Epithelial cell of esophagus (primary cell): ENCODE data around the gene MYO7B.

Experiments
- DNase-seq: peaks from one replicate; pipeline ENCODE4 v3.0.0; 2010; ENCODE audit warnings: low read depth
- H3K4me3 ChIP-seq: 2 replicates; pipeline ENCODE4 v1.5.1; 2011; ENCODE audit warnings: mild to moderate bottlenecking, low read length, control low read depth
- TF ChIP-seq, protein P1 (sequence below): IDR thresholded peaks from 2 replicates; pipeline ENCODE4 v1.5.1; 2011; ENCODE audit warnings: low read depth, mild to moderate bottlenecking, low read length, control low read depth, inconsistent platforms; ENCODE audit not compliant: insufficient read depth; ENCODE audit errors: missing control alignments

Gene MYO7B

DNA sequence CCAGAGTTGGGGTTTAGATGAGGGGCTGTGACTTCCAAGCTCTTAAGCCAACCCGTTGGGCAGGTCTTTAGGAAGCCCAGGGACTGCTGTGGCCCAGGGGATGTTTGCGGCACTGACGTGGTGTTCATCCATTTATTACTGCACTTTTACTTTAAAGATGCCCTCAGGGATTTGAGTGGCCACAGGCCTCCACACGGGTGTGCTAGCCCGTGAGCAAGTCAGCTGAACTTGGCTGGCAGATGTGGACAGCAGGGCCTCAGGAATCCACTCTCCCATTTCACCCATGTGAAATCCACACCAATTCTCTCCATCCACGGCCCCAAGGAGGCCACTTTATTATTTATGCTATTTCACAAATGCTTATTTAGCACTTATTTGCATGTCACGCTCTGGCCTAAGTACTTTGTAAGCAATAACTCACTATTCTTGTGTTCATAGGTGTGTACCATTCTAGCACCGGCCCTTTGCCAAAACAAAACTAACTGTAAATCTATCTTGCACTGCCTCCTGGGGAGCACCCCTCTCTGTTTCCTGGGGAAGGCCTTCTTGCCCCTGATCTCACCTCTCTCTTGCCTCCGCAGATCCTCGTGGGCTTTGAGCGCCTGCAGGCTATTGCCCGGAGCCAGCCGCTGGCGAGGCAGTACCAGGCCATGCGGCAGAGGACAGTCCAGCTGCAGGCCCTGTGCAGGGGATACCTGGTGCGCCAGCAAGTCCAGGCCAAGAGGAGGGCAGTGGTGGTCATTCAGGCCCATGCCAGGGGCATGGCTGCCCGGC, 71.3 kb downstream of the MYO7B start:
- DNase-seq: no peak
- TF ChIP-seq, protein P1, sequence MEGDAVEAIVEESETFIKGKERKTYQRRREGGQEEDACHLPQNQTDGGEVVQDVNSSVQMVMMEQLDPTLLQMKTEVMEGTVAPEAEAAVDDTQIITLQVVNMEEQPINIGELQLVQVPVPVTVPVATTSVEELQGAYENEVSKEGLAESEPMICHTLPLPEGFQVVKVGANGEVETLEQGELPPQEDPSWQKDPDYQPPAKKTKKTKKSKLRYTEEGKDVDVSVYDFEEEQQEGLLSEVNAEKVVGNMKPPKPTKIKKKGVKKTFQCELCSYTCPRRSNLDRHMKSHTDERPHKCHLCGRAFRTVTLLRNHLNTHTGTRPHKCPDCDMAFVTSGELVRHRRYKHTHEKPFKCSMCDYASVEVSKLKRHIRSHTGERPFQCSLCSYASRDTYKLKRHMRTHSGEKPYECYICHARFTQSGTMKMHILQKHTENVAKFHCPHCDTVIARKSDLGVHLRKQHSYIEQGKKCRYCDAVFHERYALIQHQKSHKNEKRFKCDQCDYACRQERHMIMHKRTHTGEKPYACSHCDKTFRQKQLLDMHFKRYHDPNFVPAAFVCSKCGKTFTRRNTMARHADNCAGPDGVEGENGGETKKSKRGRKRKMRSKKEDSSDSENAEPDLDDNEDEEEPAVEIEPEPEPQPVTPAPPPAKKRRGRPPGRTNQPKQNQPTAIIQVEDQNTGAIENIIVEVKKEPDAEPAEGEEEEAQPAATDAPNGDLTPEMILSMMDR: no peak
- H3K4me3 ChIP-seq: no peak overlapping the region

DNA sequence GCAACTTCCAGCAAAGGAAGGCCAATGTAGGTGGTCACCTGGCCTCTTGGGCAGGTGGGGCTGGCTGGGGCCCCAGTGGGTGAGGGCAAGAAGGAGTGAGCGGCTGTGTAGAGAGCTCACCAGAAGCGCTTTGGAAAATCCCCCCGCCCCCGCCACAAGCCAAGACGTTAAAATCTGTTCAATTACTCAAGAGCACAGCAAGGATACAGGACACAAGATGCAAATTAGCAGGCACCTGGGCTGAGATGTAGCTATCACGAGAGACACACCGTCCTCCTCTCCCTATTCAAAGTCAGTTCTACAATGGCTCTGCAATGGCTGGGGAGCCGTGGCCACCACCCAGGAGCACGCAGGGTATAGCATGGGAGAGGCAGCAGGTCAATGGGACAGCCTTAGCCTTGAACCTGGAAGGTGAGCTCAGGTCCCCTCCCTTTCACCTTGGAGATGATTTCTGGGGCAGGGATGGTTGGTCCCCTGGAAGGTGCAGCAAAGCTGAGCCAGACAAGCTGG, 72.0 kb downstream of the MYO7B start:
- no peak for DNase-seq
- H3K4me3 ChIP-seq: no peak overlapping the region
- TF ChIP-seq, protein P1: no peak

DNA sequence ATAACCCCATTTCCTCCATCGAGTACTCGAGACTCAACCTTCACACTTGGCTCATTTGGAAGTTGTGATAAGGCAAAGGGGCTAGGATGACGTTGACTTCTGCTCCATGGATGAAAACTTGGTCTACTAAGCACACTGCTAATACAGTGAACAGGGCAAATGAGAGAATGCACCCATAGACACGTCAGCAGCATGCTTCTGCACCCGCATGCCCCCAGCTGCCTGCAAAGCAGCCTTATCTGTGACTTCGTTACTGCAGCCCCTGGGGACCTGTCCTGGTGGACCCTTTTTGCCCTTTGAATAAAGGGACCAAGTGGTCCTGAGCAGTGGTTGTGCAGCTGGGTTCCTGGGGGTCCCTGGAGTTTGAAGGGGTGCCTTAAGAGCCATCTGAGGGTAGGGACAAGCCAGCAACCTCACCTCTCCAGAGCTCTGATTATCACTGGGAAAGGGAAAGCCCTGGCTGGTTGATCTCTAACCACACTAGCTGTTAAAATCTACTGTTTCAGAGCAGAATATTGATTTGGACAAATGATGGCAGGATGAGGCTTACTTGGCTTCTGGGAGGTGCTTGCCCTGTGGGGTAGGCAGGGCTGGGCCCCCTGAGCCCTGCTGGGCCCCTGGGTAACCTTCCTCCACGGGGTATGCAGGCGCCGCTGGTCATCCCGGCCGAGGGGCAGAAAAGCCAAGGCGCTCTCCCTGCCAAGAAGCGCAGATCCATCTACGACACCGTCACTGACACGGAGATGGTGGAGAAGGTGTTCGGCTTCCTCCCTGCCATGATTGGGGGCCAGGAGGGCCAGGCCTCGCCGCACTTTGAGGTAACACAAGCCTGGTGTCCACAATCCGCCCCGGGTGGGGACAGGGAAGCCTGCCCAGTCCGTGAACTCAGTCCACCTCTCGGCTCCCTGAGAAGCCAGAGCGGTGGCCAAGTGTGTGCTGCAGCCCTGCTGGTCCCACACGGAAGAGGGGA, 72.9 kb downstream of the MYO7B start:
- no peak overlapping the region for H3K4me3 ChIP-seq
- TF ChIP-seq, protein P1: no peak
- DNase-seq: no peak

DNA sequence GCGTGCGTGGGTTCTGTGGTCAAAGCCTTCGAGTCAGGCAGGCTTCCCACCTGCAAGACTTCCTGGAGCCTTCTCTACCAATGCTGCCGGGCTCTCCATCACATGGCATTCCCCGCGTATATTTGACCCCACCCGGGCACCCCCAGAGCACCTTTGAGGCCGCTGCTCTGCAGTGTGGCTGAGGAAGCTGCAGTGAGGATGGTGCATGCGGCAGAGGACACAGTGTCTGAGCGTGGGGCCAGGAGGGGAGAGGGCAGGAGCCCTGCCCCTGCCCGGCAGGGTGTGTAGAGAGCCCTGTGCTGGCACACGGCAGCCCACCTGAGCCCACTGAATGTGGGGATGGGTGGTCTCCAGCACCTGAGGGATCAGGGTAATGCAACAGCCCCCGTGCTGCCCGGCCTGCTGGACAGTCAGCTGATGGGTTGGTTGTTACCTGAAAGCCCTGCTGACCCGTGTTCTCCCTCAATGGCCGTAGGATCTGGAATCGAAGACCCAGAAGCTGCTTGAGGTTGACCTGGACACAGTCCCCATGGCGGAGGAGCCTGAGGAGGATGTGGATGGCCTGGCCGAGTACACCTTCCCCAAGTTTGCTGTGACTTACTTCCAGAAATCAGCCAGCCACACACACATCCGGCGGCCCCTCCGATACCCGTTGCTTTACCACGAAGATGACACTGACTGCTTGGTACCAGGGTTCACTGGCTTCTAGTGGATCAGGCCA, 73.7 kb downstream of the MYO7B start:
- TF ChIP-seq, protein P1: no peak
- no peak for DNase-seq
- no peak overlapping the region for H3K4me3 ChIP-seq

DNA sequence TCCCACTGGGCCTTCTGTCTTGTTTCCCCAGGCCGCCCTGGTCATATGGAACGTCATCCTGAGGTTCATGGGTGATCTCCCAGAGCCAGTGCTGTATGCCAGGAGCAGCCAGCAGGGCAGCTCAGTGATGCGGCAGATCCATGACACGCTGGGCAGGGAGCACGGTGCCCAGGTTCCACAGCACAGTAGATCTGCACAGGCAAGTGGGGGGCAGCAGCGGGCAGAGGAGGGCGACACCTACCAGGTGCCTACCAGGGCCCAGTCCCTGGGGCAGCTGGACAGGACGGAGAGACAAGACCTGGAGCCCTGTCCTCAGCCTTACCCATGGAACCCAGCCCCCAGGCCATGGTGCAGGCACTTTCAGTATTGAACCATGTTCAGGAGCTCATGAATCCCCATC, 74.3 kb downstream of the MYO7B start:
- TF ChIP-seq, protein P1: no peak
- DNase-seq: no peak
- H3K4me3 ChIP-seq: no peak overlapping the region

DNA sequence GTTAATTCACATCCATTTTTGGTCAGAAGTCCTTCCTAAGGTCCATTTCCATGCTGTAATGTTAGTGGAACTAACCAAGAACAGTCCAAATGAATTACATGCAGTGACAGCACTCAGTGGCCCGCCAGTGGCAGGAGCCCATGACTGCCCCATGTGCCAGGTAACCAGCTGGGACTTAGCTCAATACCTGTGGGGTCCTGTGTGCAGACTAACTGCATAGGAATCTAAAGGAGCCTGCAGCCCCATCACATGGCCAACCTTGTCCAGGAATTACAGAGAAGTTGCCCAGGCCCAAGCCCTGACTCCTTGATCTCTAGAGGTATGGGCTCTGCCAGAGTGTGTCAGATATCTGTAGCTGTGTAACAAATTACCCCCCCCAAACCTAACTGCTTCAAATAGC, 75.1 kb downstream of the MYO7B start:
- H3K4me3 ChIP-seq: no peak overlapping the region
- no peak for DNase-seq

More for the DNA sequence above, 75.1 kb downstream of the MYO7B start:
- TF ChIP-seq, protein P1: no peak
